Measurements from ENCODE around the gene KRT79.
"Not testable (repeated sequence)": the region's sequence is repeated elsewhere in the genome, so short reads cannot be mapped to it uniquely, and the experiment has no call there.

Gene KRT79

DNA sequence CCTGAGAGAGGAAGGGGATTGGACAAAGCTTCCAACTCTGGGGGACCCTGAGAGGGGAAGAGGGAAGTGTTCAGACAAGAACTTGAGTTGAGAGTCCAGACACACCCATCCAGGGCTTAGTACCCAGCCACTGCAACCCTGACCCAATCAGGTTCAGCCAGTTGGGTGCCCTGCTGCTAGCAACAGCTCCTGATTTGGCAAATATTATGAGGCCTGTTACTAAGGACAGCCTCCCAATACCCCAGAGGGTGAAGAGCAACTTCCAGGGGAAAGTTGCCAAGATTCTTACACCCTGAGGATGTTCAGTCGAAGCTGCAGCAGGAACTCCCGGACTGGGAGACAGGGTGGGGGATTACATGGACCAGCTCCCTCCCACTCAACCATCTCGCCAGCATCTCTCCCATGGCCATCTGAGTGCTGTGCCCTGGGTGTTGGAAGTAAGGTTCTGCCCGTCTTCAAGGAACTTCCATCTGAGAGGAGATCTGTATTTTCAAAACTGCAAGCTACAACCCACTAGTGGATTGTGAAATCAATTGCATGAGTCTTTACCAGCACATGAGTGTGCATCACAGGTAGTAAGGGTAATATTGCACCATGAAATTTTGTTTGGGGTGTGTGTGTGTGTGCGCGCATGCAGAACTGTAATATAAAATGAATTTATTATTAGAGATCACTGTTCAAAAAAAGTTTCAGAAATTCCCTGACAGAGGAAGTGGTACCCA, 26.2 kb upstream of the KRT79 start:
- DNase-seq (ENCODE audit: low read depth): no peak

DNA sequence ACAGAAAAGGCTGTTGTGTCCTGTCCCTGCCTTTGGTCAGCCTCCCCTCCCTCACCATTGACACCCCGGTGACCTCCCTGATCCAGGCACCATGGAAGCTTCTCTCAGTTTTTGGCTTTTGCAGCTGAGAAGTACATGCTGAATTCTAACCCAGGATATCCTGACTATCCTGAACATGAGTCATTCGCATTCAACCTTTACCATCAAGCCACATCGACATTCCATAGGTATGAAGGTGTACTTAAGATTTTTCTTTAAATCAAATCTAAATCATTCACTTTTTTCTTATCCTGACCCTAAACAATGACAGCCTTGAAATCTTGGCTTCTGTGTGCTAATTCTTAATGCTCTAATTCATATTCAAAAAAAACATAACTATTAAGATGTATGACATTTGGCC, 23.4 kb upstream of the KRT79 start:
- DNase-seq (ENCODE audit: low read depth): no peak

GRCh38 chr12:52856787-52857186, 22.7 kb upstream of the KRT79 start:
- DNase-seq (ENCODE audit: low read depth): no peak

DNA sequence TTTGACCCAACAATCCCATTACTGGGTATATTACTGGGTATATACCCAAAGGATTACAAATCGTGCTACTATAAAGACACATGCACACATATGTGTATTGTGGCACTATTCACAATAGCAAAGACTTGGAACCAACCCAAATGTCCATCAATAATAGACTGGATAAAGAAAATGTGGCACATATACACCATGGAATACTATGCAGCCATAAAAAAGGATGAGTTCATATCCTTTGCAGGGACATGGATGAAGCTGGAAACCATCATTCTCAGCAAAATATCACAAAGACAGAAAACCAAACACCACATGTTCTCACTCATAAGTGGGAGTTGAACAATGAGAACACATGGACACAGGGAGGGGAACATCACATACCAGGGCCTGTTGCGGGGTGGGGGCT, 22.0 kb upstream of the KRT79 start:
- DNase-seq (ENCODE audit: low read depth): not testable (repeated sequence)

- no peak for DNase-seq (ENCODE audit: low read depth)
Measured at GRCh38 chr12:52851787-52852186, 17.7 kb upstream of the KRT79 start.

DNA sequence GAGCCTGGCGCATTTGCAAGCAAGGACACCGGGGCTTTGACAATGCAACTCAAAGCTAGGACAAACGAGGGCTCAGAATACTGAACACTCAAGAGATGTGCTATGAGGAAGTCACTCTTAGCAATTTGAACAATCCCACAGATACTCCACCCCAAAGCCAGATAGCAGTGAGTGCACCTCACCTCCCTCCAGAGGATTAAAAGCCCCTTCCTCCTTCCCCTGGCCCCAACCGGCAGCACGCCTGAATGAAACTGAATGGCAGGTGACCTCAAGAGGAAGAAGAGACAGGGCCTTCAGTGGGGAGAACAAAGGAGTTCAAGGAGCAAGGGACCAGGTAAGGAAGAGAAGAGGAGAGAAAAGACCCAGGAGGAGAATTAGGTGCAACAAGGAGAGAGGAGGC, 16.6 kb upstream of the KRT79 start:
- no peak for DNase-seq (ENCODE audit: low read depth)

GRCh38 chr12:52849511-52849910, 15.4 kb upstream of the KRT79 start:
- no peak for DNase-seq (ENCODE audit: low read depth)

GRCh38 chr12:52848661-52849255, 14.6 kb upstream of the KRT79 start, which contains the start of gene KRT78:
KRT78 (minus strand) TSS chr12:52848994; CDS start chr12:52848930, 64 bp downstream.
- no peak for DNase-seq (ENCODE audit: low read depth)

- DNase-seq (ENCODE audit: low read depth): no peak
Measured at GRCh38 chr12:52847335-52848102, 13.4 kb upstream of the KRT79 start.

DNA sequence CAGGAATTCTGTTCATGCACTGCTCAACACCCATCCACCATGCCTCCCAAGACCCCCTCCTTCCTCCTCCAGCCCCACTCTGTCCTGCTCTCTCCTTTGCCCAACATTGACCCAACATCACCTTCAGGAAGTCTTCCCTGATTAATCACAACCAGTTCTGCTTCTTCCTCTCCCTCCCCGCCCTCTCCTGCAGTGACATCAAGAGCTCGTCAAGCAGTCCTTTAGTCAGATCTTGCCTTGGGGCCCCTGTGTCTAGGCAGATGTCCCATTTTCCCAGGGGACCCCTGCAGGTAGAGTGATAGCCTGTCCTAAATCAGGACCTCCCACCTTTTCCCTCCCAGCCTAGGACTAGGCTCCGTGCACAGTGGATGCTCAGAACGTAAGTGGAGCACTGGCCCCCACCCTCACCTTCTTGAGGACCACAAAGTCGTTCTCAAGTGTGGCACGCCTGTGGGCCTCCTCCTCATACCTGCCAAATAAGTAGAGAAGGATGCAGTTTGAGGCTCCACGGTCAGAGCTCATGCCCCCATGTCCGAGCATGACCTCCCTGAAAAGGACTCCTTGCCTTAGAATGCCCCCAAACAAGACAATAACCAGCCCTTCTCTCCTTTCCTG, 12.4 kb upstream of the KRT79 start:
- DNase-seq (ENCODE audit: low read depth): no peak

DNA sequence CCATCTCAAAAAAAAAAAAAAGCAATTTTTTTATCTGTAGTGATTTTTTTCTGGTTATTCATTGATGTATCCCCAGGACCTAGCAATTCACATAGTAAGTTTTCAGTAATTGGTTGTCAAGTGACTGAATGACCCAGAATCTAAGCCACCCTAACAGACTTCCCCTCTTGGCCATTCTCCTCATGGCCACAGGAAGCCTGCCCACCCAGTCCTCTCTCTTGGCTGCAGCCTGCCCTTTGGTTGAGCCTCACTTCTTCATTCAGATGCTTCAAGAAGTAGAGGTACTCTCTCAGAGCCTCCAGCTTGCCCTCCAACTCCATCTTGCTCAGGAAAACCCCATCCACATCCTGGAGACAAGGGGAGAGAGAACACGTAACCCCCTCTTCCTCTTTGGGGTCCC, 11.8 kb upstream of the KRT79 start:
- DNase-seq (ENCODE audit: low read depth): no peak

GRCh38 chr12:52844386-52844785, 10.3 kb upstream of the KRT79 start:
- no peak for DNase-seq (ENCODE audit: low read depth)

DNA sequence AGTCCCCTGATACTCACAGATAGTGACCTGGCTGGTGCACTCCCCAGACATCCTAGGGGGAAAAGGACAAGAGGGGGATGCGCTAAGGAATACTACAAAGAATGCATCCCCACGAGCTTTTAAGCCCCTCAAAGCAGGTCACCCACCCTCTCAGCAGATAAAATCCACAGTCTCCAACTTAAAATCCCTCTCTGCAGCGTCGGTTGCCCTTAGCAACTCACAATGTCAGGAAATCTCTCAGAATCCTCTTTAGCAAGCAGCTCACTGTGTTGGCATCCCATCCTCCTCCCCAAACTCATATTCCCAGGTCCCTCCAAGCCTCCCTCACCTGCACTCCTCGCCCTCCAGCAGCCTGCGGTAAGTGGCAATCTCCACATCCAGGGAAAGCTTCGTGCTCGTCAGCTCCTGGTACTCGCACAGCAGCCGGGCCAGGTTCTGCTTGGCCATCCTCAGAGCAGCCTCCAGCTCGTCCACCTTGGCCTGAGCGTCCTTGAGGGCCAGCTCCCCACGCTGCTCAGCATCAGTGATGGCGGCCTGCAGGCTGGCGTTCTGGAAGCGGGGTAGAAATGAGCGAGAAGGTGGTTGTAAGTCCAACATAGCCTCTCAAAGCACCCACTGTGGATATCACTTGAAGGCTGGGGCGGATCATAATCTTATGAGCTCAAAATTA, 5.5 kb upstream of the KRT79 start:
- DNase-seq (ENCODE audit: low read depth): no peak

GRCh38 chr12:52838609-52839435, 4.7 kb upstream of the KRT79 start:
- no peak for DNase-seq (ENCODE audit: low read depth)

- no peak for DNase-seq (ENCODE audit: low read depth)
Measured at GRCh38 chr12:52837781-52838608, 3.9 kb upstream of the KRT79 start.

GRCh38 chr12:52837413-52837741, 3.3 kb upstream of the KRT79 start:
- peak; percentile 23 for DNase-seq (ENCODE audit: low read depth)

DNA sequence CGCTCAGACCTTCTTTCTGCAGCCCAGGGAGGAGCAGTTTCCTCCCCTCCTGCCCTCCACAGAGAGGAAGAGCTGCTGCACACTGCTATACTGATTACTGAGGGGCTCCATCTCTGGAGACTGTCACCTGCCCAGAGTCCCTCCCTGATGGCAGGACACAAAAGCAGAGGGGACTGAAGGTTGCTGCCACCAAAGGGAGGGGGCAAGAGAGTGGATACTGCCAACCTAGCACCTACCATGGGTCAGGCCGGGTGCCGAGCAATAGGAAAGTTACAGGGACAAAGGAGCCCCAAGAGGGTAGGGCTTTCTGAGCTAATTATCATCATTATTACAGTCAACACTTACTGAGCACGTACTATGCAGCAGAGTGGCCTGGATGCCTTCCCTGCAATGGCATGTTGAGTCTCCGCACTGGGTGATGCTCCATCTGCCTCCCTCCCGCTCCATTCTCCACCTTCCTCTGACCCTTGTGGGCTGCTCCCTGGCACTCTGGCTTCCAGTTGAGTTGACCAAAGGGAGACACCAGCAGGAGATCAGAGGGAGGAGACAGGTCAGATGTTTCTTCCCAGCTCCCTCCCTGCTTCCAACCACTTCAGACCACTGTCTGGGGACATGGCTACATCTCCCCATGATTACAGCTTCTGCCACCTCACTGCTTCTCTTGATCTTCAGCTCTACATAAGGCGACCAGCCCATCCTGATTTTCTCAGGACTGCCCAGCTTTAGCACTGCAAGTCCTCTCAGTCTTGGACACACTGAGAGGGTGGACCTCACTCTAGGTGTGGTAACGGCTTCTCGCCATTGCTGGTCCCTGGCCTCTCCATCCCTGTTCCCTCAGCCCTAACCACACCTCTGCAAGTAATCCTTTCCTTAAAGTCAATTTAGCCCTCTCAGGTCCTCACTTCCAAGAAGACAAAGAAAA, 2.6 kb upstream of the KRT79 start:
- no peak for DNase-seq (ENCODE audit: low read depth)

DNA sequence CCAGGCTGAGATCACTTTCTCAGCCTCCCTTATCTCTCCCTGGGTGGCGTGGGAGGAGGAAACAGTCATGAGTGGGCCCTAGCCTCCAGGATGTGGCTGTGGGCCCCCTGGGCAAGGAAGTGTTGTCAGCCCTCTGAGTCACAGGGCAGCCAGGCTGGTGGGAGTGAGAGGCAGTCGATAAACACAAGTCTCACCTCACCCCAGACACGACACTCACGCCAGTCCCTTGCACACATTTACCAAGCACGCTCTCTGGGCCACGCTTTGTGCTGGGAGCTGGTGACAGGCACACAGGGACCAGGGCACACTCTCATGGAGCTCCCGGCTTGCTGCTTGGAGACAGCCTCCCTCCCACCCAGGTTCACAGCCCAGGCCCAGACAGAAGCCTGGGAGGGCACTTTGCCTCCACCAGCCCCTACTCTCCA, 1.9 kb upstream of the KRT79 start:
- peak; percentile 12 for DNase-seq (ENCODE audit: low read depth)
